HG02884 (cell line): ENCODE results near the gene EML1.

ENCODE experiments used
- ATAC-seq: cut with Tn5 transposase; IDR thresholded peaks from one replicate; pipeline ENCODE4 v1.9.1; 2021; ENCODE audit warnings: mild to moderate bottlenecking, moderate library complexity; ENCODE audit not compliant: unreplicated experiment

Gene EML1

GRCh38 chr14:99803106-99803775 is 10.0 kb downstream of the EML1 start:
- ATAC-seq = no peak

- ATAC-seq = no peak
These were observed 10.6 kb downstream of the EML1 start for GRCh38 chr14:99803803-99804202.

- ATAC-seq = no peak
These were observed 12.7 kb downstream of the EML1 start for GRCh38 chr14:99805757-99806439.

GRCh38 chr14:99806836-99807235 is 13.6 kb downstream of the EML1 start:
- no peak for ATAC-seq

- no peak for ATAC-seq
These were observed 14.4 kb downstream of the EML1 start for GRCh38 chr14:99807413-99808153.

GRCh38 chr14:99808154-99808505 is 14.9 kb downstream of the EML1 start:
- ATAC-seq = no peak

GRCh38 chr14:99808515-99808914 is 15.3 kb downstream of the EML1 start:
- no peak for ATAC-seq

GRCh38 chr14:99809360-99809759 is 16.1 kb downstream of the EML1 start:
- no peak for ATAC-seq

- ATAC-seq = no peak
These were observed 16.8 kb downstream of the EML1 start for GRCh38 chr14:99809859-99810558.

- ATAC-seq = no peak
These were observed 17.3 kb downstream of the EML1 start for GRCh38 chr14:99810559-99810874.

- ATAC-seq = no peak
These were observed 19.0 kb downstream of the EML1 start for GRCh38 chr14:99812096-99812750.

- ATAC-seq = no peak
These were observed 19.7 kb downstream of the EML1 start for GRCh38 chr14:99812892-99813291.

- no peak for ATAC-seq
These were observed 22.5 kb downstream of the EML1 start for GRCh38 chr14:99815696-99816095.

- no peak for ATAC-seq
These were observed 23.0 kb downstream of the EML1 start for GRCh38 chr14:99816217-99816616.

GRCh38 chr14:99816642-99817041 is 23.4 kb downstream of the EML1 start:
- ATAC-seq = no peak

GRCh38 chr14:99817331-99817730 is 24.1 kb downstream of the EML1 start:
- ATAC-seq = no peak

GRCh38 chr14:99818503-99819036 is 25.4 kb downstream of the EML1 start:
- ATAC-seq = no peak

GRCh38 chr14:99819514-99819913 is 26.3 kb downstream of the EML1 start:
- no peak for ATAC-seq

GRCh38 chr14:99820702-99821331 is 27.6 kb downstream of the EML1 start:
- ATAC-seq = no peak
